WTC11 (cell line): Measurements from ENCODE around the gene CCDC61. TPM values are rescaled to one million over a fixed set of nuclear protein-coding genes. Genes with fewer than 3 reads are reported as not detected.

ENCODE experiments used
- ATAC-seq: fragments of 200-7000 bp; cut with Tn5 transposase; 2 replicates; pipeline ENCODE4 v1.10.0; 2021; ENCODE audit warnings: mild to moderate bottlenecking, moderate library complexity
- CTCF ChIA-PET: fragments of 300-600 bp; sonication (Branson Sonifier 250); formaldehyde crosslinking; loops from one replicate; lab custom pipeline; 2021; ENCODE audit warnings: antibody characterized with exemption; lab: Charles Lee
- POLR2A ChIA-PET: fragments of 350-600 bp; sonication (Branson Sonifier 250); formaldehyde crosslinking; loops from one replicate; lab custom pipeline; 2021; ENCODE audit warnings: antibody characterized with exemption; lab: Charles Lee
- DNase-seq: peaks from one replicate; pipeline ENCODE4 v3.0.0; 2021; ENCODE audit warnings: low spot score
- H3K27ac Mint-ChIP-seq: 2 replicates; pipeline ENCODE4 v1.8.0; 2021; ENCODE audit warnings: mixed read lengths
- H3K27me3 Mint-ChIP-seq: 2 replicates; pipeline ENCODE4 v1.8.0; 2021; ENCODE audit warnings: low read depth, mild to moderate bottlenecking, moderate library complexity, mixed read lengths
- H3K36me3 Mint-ChIP-seq: 2 replicates; pipeline ENCODE4 v1.8.0; 2021; ENCODE audit warnings: mixed read lengths
- H3K4me1 Mint-ChIP-seq: 2 replicates; pipeline ENCODE4 v1.8.0; 2022; ENCODE audit warnings: mixed read lengths
- H3K4me3 Mint-ChIP-seq: 2 replicates; pipeline ENCODE4 v1.8.0; 2021; ENCODE audit warnings: mild to moderate bottlenecking, moderate library complexity, mixed read lengths
- H3K9me3 Mint-ChIP-seq: 2 replicates; pipeline ENCODE4 v1.8.0; 2021; ENCODE audit warnings: mixed read lengths
- CBFB ChIP-seq: sonication (generic); formaldehyde crosslinking; IDR thresholded peaks from 2 replicates; pipeline ENCODE4 v1.8.1; 2022; ENCODE audit warnings: mild to moderate bottlenecking, low read depth, missing genetic modification reagents
- CREM ChIP-seq: sonication (generic); formaldehyde crosslinking; IDR thresholded peaks from 2 replicates; pipeline ENCODE4 v1.8.1; 2022; ENCODE audit warnings: mild to moderate bottlenecking, missing genetic modification reagents, moderate library complexity
- CTCF ChIP-seq: fragments of 200-600 bp; IDR thresholded peaks from 2 replicates; pipeline ENCODE4 v1.8.0; 2022; ENCODE audit warnings: antibody characterized with exemption
- EMX1 ChIP-seq: fragments of 250-450 bp; sonication (Bioruptor Pico); IDR thresholded peaks from 2 replicates; pipeline ENCODE4 v1.8.0; 2021; ENCODE audit warnings: mild to moderate bottlenecking
- ESRRA ChIP-seq: sonication (generic); formaldehyde crosslinking; IDR thresholded peaks from 2 replicates; pipeline ENCODE4 v1.8.1; 2022; ENCODE audit warnings: mild to moderate bottlenecking, missing genetic modification reagents, borderline replicate concordance
- FOXK1 ChIP-seq: sonication (generic); formaldehyde crosslinking; IDR thresholded peaks from 2 replicates; pipeline ENCODE4 v1.8.0; 2022; ENCODE audit warnings: mild to moderate bottlenecking, moderate library complexity, missing genetic modification reagents
- GABPB1 ChIP-seq: sonication (generic); formaldehyde crosslinking; IDR thresholded peaks from 2 replicates; pipeline ENCODE4 v1.8.1; 2023; ENCODE audit warnings: mild to moderate bottlenecking, missing genetic modification reagents
- GTF2I ChIP-seq: fragments of 250-450 bp; sonication (Bioruptor Pico); conservative IDR thresholded peaks from 2 replicates; pipeline ENCODE4 v1.4.0; 2021; ENCODE audit warnings: mild to moderate bottlenecking
- HMGA2 ChIP-seq: fragments of 250-450 bp; sonication (Bioruptor Pico); IDR thresholded peaks from 2 replicates; pipeline ENCODE4 v1.4.0; 2021; ENCODE audit warnings: mild to moderate bottlenecking, moderate library complexity
- NFE2L1 ChIP-seq: sonication (generic); formaldehyde crosslinking; IDR thresholded peaks from 2 replicates; pipeline ENCODE4 v1.8.1; 2023; ENCODE audit warnings: missing genetic modification reagents
- NR3C1 ChIP-seq: sonication (generic); formaldehyde crosslinking; conservative IDR thresholded peaks from 2 replicates; pipeline ENCODE4 v1.8.1; 2023; ENCODE audit warnings: low read depth, mild to moderate bottlenecking, missing genetic modification reagents
- RELA ChIP-seq: sonication (generic); formaldehyde crosslinking; IDR thresholded peaks from 2 replicates; pipeline ENCODE4 v1.8.1; 2022; ENCODE audit warnings: missing genetic modification reagents, mild to moderate bottlenecking, borderline replicate concordance
- SOX15 ChIP-seq: fragments of 250-450 bp; sonication (Bioruptor Pico); IDR thresholded peaks from 2 replicates; pipeline ENCODE4 v1.9.0; 2021; ENCODE audit warnings: mild to moderate bottlenecking
- SP1 ChIP-seq: sonication (generic); formaldehyde crosslinking; conservative IDR thresholded peaks from 2 replicates; pipeline ENCODE4 v1.8.1; 2022; ENCODE audit warnings: missing genetic modification reagents
- TEAD1 ChIP-seq: sonication (generic); formaldehyde crosslinking; IDR thresholded peaks from 2 replicates; pipeline ENCODE4 v1.8.0; 2022; ENCODE audit warnings: mild to moderate bottlenecking, missing genetic modification reagents
- USF2 ChIP-seq: sonication (generic); formaldehyde crosslinking; IDR thresholded peaks from 2 replicates; pipeline ENCODE4 v1.8.1; 2023; ENCODE audit warnings: mild to moderate bottlenecking, missing genetic modification reagents, moderate library complexity
- ZBTB21 ChIP-seq: sonication (generic); formaldehyde crosslinking; IDR thresholded peaks from 2 replicates; pipeline ENCODE4 v1.8.1; 2023; ENCODE audit warnings: mild to moderate bottlenecking, missing genetic modification reagents, borderline replicate concordance
- ZNF232 ChIP-seq: sonication (generic); formaldehyde crosslinking; IDR thresholded peaks from 2 replicates; pipeline ENCODE4 v1.8.0; 2022; ENCODE audit warnings: mild to moderate bottlenecking, missing genetic modification reagents
- ZNF281 ChIP-seq: sonication (generic); formaldehyde crosslinking; IDR thresholded peaks from 2 replicates; pipeline ENCODE4 v1.8.0; 2023; ENCODE audit warnings: mild to moderate bottlenecking, missing genetic modification reagents
- ZNF317 ChIP-seq: sonication (generic); formaldehyde crosslinking; IDR thresholded peaks from 2 replicates; pipeline ENCODE4 v1.8.1; 2023; ENCODE audit warnings: low read depth, mild to moderate bottlenecking, moderate library complexity, missing genetic modification reagents, borderline replicate concordance
- ZNF532 ChIP-seq: fragments of 250-450 bp; sonication (Bioruptor Pico); IDR thresholded peaks from 2 replicates; pipeline ENCODE4 v1.9.0; 2021; ENCODE audit warnings: mild to moderate bottlenecking, borderline replicate concordance
- total RNA-seq: library from RNA; stranded (reverse); gene quantifications from 3 replicates; pipeline ENCODE4 v1.2.3, GENCODE V29; 2021
- TF ChIP-seq, protein P1 (sequence below): sonication (generic); formaldehyde crosslinking; IDR thresholded peaks from 2 replicates; pipeline ENCODE4 v1.8.1; 2023; ENCODE audit warnings: mild to moderate bottlenecking, missing genetic modification reagents
- TF ChIP-seq, protein P2 (sequence below): fragments of 250-450 bp; sonication (Bioruptor Pico); IDR thresholded peaks from 2 replicates; pipeline ENCODE4 v1.9.0; 2021; ENCODE audit warnings: mild to moderate bottlenecking

CCDC61 gene
- total RNA-seq, 1 experiment from 2014 or later = 33.7 TPM

DNA sequence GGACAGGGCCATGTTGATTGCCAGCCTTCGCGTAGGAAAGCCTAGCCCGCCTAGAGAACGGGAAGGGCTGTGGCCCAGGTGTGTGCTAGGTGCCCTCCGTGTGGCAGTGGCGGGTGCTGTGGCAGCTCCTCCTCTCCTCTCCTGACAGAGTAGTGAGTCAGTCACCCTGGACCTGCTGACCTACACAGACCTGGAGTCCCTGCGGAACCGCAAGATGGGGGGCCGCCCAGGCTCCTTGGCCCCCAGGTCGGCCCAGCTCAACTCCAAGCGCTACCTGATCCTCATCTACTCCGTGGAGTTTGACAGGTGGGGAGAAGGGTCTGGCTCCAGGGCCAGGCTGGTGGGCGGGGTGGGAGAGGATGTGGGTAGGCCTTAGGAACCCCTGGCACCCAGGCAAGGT, 11.1 kb downstream of the CCDC61 start (continued):
- TF ChIP-seq ZNF532 (CRISPR knock-in tag) (no peak), HMGA2 (no peak), EMX1 (no peak), RELA (no peak), SP1 (no peak), GABPB1 (CRISPR knock-in tag) (no peak)

DNA sequence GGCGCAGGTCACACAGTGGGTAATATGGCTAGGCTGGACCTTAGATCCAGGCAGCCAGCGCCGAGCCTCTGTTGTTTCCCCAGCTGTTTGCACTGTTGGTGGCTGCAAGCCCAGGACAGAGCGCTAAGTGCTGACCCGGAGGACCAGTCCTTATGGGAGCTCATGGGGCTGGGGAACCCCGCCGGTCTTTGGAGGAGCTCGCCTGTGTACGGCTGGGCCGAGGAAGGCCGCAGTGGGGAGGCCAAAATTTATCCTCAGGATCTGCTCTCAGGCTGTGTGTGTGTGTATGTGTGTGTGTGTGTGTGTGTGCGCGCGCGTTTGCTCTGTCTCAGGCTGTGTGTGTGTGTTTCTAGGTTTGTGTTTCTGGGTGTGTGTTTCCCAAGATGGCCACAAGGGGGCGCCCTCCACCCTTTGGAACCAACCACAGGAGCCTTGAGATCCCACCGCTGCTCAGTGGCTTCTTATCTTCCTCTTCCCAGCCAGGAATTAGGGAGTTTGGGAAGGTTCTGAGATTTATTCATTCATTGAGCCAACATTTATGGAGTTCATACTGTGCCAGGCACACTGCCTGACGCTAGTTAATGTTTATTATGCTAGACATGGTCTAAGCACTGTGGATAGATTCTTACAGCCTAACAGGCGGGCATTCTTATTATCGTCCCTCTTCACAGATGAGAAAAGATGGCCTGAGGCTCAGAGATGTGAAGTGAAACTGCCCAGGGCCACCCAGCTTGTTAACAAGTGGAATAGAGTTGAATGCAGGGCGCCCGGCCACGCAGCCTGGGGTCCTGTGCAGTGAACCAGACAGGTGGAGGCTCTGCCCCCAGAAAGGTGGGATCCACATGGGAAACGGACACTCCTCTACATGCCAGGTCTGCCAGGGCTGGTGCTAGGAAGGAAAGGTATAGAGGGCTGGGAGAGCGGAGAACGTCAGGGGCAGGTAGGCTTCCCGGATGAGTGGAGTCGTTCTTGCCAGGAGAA, 14.6 kb downstream of the CCDC61 start:
- Mint-ChIP-seq H3K4me1 (peaks cover 5% of the 10 kb centered on the region), H3K9me3 (no peaks in the 10 kb centered on the region), H3K4me3 (no peak overlapping the region), H3K36me3 (peaks cover 21% of the 10 kb centered on the region), H3K27me3 (peaks cover 14% of the 10 kb centered on the region), H3K27ac (no peak overlapping the region)
- ATAC-seq = peak; percentile 90
- ChIA-PET CTCF (interaction anchor here (0.6 to 1.6 kb wide), 22 partner anchors 12 to 211 kb away, joined by 3 to 15 read pairs (median 3); partner anchors contain the start of genes CCDC61 and MYPOP), POLR2A (no interaction called here)
- peak; percentile 89 for DNase-seq
- no peak for TF ChIP-seq NR3C1 (CRISPR knock-in tag)
- TF ChIP-seq CTCF = peak; percentile 97
- TF ChIP-seq CBFB (CRISPR knock-in tag) = no peak
- no peak for TF ChIP-seq CREM (CRISPR knock-in tag)
- no peak for TF ChIP-seq ZNF281 (CRISPR knock-in tag)
- no peak for TF ChIP-seq ESRRA
- no peak for TF ChIP-seq ZNF232 (CRISPR knock-in tag)
- no peak for TF ChIP-seq NFE2L1 (CRISPR knock-in tag)
- no peak for TF ChIP-seq TEAD1 (CRISPR knock-in tag)
- TF ChIP-seq ZNF317 = no peak
- no peak for TF ChIP-seq ZBTB21 (CRISPR knock-in tag)
- no peak for TF ChIP-seq USF2
- TF ChIP-seq SOX15 = no peak
- TF ChIP-seq, protein P1, sequence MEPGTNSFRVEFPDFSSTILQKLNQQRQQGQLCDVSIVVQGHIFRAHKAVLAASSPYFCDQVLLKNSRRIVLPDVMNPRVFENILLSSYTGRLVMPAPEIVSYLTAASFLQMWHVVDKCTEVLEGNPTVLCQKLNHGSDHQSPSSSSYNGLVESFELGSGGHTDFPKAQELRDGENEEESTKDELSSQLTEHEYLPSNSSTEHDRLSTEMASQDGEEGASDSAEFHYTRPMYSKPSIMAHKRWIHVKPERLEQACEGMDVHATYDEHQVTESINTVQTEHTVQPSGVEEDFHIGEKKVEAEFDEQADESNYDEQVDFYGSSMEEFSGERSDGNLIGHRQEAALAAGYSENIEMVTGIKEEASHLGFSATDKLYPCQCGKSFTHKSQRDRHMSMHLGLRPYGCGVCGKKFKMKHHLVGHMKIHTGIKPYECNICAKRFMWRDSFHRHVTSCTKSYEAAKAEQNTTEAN (CRISPR knock-in tag) = 0 out of 2 replicates have a peak, but pooled peaks have one; percentile 25
- 0 out of 2 replicates have a peak, but pooled peaks have one; percentile 34 for TF ChIP-seq FOXK1 (CRISPR knock-in tag)
- TF ChIP-seq, protein P2, sequence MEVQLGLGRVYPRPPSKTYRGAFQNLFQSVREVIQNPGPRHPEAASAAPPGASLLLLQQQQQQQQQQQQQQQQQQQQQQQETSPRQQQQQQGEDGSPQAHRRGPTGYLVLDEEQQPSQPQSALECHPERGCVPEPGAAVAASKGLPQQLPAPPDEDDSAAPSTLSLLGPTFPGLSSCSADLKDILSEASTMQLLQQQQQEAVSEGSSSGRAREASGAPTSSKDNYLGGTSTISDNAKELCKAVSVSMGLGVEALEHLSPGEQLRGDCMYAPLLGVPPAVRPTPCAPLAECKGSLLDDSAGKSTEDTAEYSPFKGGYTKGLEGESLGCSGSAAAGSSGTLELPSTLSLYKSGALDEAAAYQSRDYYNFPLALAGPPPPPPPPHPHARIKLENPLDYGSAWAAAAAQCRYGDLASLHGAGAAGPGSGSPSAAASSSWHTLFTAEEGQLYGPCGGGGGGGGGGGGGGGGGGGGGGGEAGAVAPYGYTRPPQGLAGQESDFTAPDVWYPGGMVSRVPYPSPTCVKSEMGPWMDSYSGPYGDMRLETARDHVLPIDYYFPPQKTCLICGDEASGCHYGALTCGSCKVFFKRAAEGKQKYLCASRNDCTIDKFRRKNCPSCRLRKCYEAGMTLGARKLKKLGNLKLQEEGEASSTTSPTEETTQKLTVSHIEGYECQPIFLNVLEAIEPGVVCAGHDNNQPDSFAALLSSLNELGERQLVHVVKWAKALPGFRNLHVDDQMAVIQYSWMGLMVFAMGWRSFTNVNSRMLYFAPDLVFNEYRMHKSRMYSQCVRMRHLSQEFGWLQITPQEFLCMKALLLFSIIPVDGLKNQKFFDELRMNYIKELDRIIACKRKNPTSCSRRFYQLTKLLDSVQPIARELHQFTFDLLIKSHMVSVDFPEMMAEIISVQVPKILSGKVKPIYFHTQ (CRISPR knock-in tag) = no peak
- no peak for TF ChIP-seq GTF2I (CRISPR knock-in tag)
